Retinal pigment epithelial cell (primary cell): ENCODE data around the gene COL6A2.
"Not testable (repeated sequence)": the region's sequence is repeated elsewhere in the genome, so short reads cannot be mapped to it uniquely, and the experiment has no call there.

Source experiments
- DNase-seq: peaks from one replicate; pipeline ENCODE4 v3.0.0-alpha.2; 2010; ENCODE audit warnings: low read depth
- H3K4me3 ChIP-seq: 2 replicates; pipeline ENCODE4 v1.5.1; 2011; ENCODE audit warnings: mild to moderate bottlenecking, low read length, control low read depth, moderate library complexity
- CTCF ChIP-seq: conservative IDR thresholded peaks from 2 replicates; pipeline ENCODE4 v1.5.1; 2011; ENCODE audit warnings: low read depth, low read length, control low read depth, inconsistent platforms

COL6A2 gene

GRCh38 chr21:46100906-46101305, 3.0 kb downstream of the COL6A2 start:
- TF ChIP-seq CTCF, result no peak
- no peak for DNase-seq
- H3K4me3 ChIP-seq, result no peak overlapping the region

DNA sequence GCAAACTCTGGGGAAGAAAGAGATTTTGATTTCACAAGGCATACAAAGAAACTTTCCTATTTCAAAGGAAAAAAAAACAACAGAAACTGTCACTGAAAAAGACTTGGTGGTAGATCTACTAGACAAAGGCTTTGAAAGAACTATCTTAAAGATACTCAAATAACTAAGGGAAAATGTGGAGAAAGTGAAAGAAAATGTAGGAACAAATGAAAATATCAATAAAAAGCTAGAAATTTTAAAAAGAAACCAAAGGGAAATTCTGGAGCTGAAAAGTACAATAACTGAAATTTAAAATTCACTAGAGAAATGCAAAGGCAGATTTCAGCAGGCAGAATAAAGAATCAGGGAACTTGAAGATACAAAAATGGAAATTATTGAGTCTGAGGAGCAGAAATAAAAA, 6.2 kb downstream of the COL6A2 start:
- H3K4me3 ChIP-seq, result no peak overlapping the region
- no peak for TF ChIP-seq CTCF
- no peak for DNase-seq

DNA sequence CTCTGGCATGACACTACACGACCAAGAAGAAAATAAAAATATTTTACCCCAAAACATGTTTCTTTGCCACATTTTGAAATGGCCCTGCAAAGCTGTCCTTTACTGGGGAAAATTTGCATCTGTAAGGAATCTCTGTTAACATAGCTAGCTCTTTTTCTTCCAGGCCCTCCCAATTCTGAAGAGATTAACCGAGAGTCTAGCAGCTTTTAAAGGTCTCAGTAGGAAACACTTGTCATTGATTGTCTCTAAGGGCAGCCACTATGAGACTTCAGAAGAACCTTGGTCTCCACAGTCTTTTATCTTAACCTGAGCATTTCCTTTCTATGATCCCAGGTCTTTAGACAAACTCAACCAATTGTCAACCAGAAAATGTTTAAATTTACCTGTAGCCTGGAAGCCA, 9.5 kb downstream of the COL6A2 start:
- not testable (repeated sequence) for DNase-seq, H3K4me3 ChIP-seq

GRCh38 chr21:46108827-46109312, 11.0 kb downstream of the COL6A2 start:
- no peak for TF ChIP-seq CTCF
- no peak for DNase-seq
- no peak overlapping the region for H3K4me3 ChIP-seq

DNA sequence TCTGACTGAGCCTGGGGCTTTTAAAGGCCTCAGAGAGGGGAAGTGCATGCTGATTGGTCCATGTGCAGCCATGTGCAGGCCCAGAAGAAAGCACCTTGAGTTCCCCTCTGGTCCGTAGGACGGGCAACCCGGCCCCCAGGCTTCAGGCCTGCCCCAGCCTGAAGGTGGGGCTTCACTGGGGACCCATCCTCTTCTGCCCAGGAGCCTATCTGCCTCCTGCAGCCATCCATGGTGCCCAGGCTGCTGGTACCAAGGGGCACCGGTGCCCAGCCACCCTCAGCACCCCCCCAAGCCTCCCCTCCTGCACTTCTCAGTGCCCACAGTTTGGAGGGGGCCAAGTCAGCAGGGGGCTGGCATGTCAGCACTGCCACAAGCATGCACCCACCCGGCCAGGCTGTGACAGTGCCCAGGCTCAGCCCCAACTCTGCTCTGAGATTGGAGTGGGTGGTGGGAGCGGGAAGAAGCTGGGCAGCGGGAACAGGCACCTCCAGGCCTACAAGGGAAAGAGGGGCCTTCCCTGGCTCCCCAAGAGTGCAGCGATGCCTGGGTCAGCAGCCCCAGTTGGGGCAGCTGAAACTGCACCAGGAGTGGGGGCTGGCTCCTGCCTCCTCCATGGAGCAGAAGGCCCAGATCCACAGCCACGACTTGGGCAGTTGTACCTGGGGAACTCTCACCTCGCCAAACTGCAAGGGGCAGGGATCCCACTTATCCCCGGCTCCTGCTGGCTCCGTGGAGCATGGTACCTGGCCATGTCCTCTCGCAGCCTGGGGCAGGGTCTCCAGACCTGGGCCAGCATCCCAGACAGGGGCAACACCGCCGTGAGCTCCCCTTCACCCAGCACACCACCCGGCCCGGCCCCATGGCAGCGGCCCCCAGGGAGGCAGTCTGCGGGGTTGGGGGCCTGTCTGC, 11.7 kb downstream of the COL6A2 start:
- TF ChIP-seq CTCF, result no peak
- H3K4me3 ChIP-seq, result no peak overlapping the region
- DNase-seq, result no peak

- DNase-seq, result no peak
- TF ChIP-seq CTCF, result no peak
- no peak overlapping the region for H3K4me3 ChIP-seq
Measured at GRCh38 chr21:46110499-46111192, 12.7 kb downstream of the COL6A2 start.

- no peak overlapping the region for H3K4me3 ChIP-seq
- DNase-seq, result no peak
- TF ChIP-seq CTCF, result no peak
Measured at GRCh38 chr21:46111193-46111571, 13.3 kb downstream of the COL6A2 start.
